ENCODE data around the gene PGLYRP1. TPM values are rescaled to one million over a fixed set of nuclear protein-coding genes. Genes with fewer than 3 reads are reported as not detected.
A peak's percentile ranks its signal among the peaks of the same experiment; 100 is the strongest.

Gene PGLYRP1
- 1 to 10 TPM in 2 of 10 donors, under 1 TPM in 5, not detected in 3; 0.22 to 1.5 (median 0.63) TPM for polyA plus RNA-seq (ENCODE audit: insufficient read length in 10 of 10)
- long read RNA-seq, donor 1 = 0 reads
- long read RNA-seq, donor 2 = 0 reads
- long read RNA-seq, donor 3 = 0 reads
- long read RNA-seq, donor 4 = 0 reads
- long read RNA-seq, donor 5 = 0 reads
- long read RNA-seq, donor 6, partial matches to known transcripts = 0 of 1 reads
- long read RNA-seq, donor 6, other reads (novel, unspliced or antisense) = 0 of 1 reads
- long read RNA-seq, donor 7, partial matches to known transcripts = 0 of 1 reads
- long read RNA-seq, donor 7, other reads (novel, unspliced or antisense) = 0 of 1 reads
- long read RNA-seq, donor 8 = 0 reads
- long read RNA-seq, donor 9 = 0 reads

GRCh38 chr19:46022431-46023310, at the start of gene PGLYRP1:
TSS of gene PGLYRP1 (minus strand) at chr19:46023053. CDS start at chr19:46023021, 32 bp downstream.
- DNase-seq = no peak

GRCh38 chr19:46069806-46070341, 47.0 kb upstream of the PGLYRP1 start:
- peak in 2 of 3 donors; percentile 50 to 73 for DNase-seq

GRCh38 chr19:46068345-46069258, 45.7 kb upstream of the PGLYRP1 start:
- peak in 1 of 3 donors; percentile 74 for DNase-seq

GRCh38 chr19:46067691-46068090, 44.8 kb upstream of the PGLYRP1 start:
- no peak for DNase-seq

- no peak for DNase-seq
These were observed 43.6 kb upstream of the PGLYRP1 start for GRCh38 chr19:46066471-46066870.

- DNase-seq = no peak
These were observed 42.7 kb upstream of the PGLYRP1 start for GRCh38 chr19:46065486-46066071.

- no peak for DNase-seq
These were observed 40.3 kb upstream of the PGLYRP1 start for GRCh38 chr19:46063201-46063600.

- DNase-seq = no peak
These were observed 37.2 kb upstream of the PGLYRP1 start for GRCh38 chr19:46060012-46060411.

GRCh38 chr19:46058778-46059177, 35.9 kb upstream of the PGLYRP1 start:
- DNase-seq = no peak

- no peak for DNase-seq
These were observed 33.7 kb upstream of the PGLYRP1 start for GRCh38 chr19:46056536-46056935.

- DNase-seq = no peak
These were observed 30.0 kb upstream of the PGLYRP1 start for GRCh38 chr19:46052896-46053295.

GRCh38 chr19:46049597-46049996, 26.7 kb upstream of the PGLYRP1 start:
- DNase-seq = no peak

- DNase-seq = no peak
These were observed 20.7 kb upstream of the PGLYRP1 start for GRCh38 chr19:46043519-46043918.

- no peak for DNase-seq
These were observed 19.5 kb upstream of the PGLYRP1 start for GRCh38 chr19:46042252-46042883.

- DNase-seq = peak in 1 of 3 donors; percentile 13
These were observed 18.2 kb upstream of the PGLYRP1 start, which contains the start of gene IGFL4 for GRCh38 chr19:46040952-46041500. TSS of gene IGFL4 (minus strand) at chr19:46041002. CDS start at chr19:46040962, 40 bp downstream.

- DNase-seq = no peak
These were observed 17.3 kb upstream of the PGLYRP1 start for GRCh38 chr19:46040125-46040524.

- peak in 1 of 3 donors; percentile 35 for DNase-seq
These were observed 13.9 kb upstream of the PGLYRP1 start for GRCh38 chr19:46036744-46037128.

- DNase-seq = no peak
These were observed 13.3 kb upstream of the PGLYRP1 start for GRCh38 chr19:46035986-46036743.

- no peak for DNase-seq
These were observed 12.7 kb upstream of the PGLYRP1 start for GRCh38 chr19:46035546-46035945.

Data from muscle of back (tissue), 13 donors.